H1 (cell line): ENCODE data around the gene AP1S1. TPM values are rescaled to one million over a fixed set of nuclear protein-coding genes. Genes with fewer than 3 reads are reported as not detected.
A peak's percentile ranks its signal among the peaks of the same experiment; 100 is the strongest.

Experiments used
- CTCF ChIA-PET: fragments of 300-600 bp; sonication (Branson Sonifier 250); formaldehyde crosslinking; loops from one replicate; lab custom pipeline; 2021; ENCODE audit not compliant: partially characterized antibody; lab: Charles Lee
- POLR2A ChIA-PET: fragments of 300-600 bp; sonication (Branson Sonifier 250); formaldehyde crosslinking; loops from one replicate; lab custom pipeline; 2021; ENCODE audit warnings: inconsistent platforms; ENCODE audit not compliant: partially characterized antibody; lab: Charles Lee
- DNase-seq, 2 experiments: peaks; one replicate each; pipeline versions ENCODE4 v3.0.0 to v3.0.0-alpha.2; 2010 to 2022; ENCODE audit warnings: low spot score in 2 of 2, low read depth in 1 of 2, mixed read lengths in 1 of 2
- FAIRE-seq: peaks from 2 replicates; lab custom pipeline; 2011; peaks lifted over from hg19 to GRCh38; lab: Jason Lieb, UNC
- H2AFZ ChIP-seq: 2 replicates; pipeline ENCODE4 v1.8.1; 2012; ENCODE audit warnings: low read length, inconsistent platforms
- H2AK5ac ChIP-seq: 2 replicates; pipeline ENCODE4 v1.6.1; 2013; ENCODE audit warnings: low read depth, low read length
- H2BK120ac ChIP-seq: replicated peaks from 2 replicates; pipeline ENCODE3; 2013; ENCODE audit warnings: low read depth, low read length, inconsistent platforms
- H2BK12ac ChIP-seq: 2 replicates; pipeline ENCODE4 v1.6.1; 2013; ENCODE audit warnings: low read depth, low read length
- H2BK15ac ChIP-seq: 2 replicates; pipeline ENCODE4 v1.6.1; 2013; ENCODE audit warnings: low read length
- H2BK20ac ChIP-seq: 2 replicates; pipeline ENCODE4 v1.6.1; 2013; ENCODE audit warnings: low read length
- H2BK5ac ChIP-seq: 2 replicates; pipeline ENCODE4 v1.6.1; 2013; ENCODE audit warnings: low read depth, low read length
- H3K14ac ChIP-seq: 2 replicates; pipeline ENCODE4 v1.6.1; 2013; ENCODE audit warnings: inconsistent platforms; ENCODE audit not compliant: insufficient read length
- H3K18ac ChIP-seq: 2 replicates; pipeline ENCODE4 v1.6.1; 2013; ENCODE audit warnings: low read length; ENCODE audit errors: extremely low read depth
- H3K23ac ChIP-seq: 2 replicates; pipeline ENCODE4 v1.6.1; 2013; ENCODE audit warnings: inconsistent platforms; ENCODE audit not compliant: insufficient read length
- H3K23me2 ChIP-seq: 2 replicates; pipeline ENCODE4 v1.6.1; 2013; ENCODE audit warnings: low read depth, low read length
- H3K27ac ChIP-seq: 2 replicates; pipeline ENCODE4 v1.6.1; 2011; ENCODE audit warnings: low read depth, low read length, inconsistent platforms
- H3K27me3 ChIP-seq, 4 experiments: replicated peaks in 1 of 4; 1 replicate in 1 of 4; 2 replicates in 3 of 4; pipeline versions ENCODE4 v1.6.1 to v1.8.1; 2011 to 2013; ENCODE audit warnings: low read length in 3 of 4, mild to moderate bottlenecking in 3 of 4, inconsistent platforms in 2 of 4, mixed read lengths in 2 of 4, moderate library complexity in 1 of 4; ENCODE audit not compliant: control insufficient read depth in 3 of 4, insufficient read depth in 3 of 4; ENCODE audit errors: extremely low read depth in 1 of 4
- H3K36me3 ChIP-seq, 4 experiments: 2 replicates each; pipeline versions ENCODE4 v1.6.1 to v1.8.1; 2011 to 2013; ENCODE audit warnings: mild to moderate bottlenecking in 4 of 4, low read length in 3 of 4, moderate library complexity in 2 of 4, control low read depth in 1 of 4, inconsistent platforms in 1 of 4; ENCODE audit not compliant: insufficient read depth in 4 of 4, control insufficient read depth in 2 of 4
- H3K4ac ChIP-seq: replicated peaks from 2 replicates; pipeline ENCODE3; 2013; ENCODE audit warnings: low read length, low read depth, mixed read lengths, inconsistent platforms; ENCODE audit not compliant: insufficient read length
- H3K4me1 ChIP-seq, 4 experiments: replicated peaks in 1 of 4; 1 replicate in 1 of 4; 2 replicates in 3 of 4; pipeline versions ENCODE4 v1.6.1 to v1.8.1; 2011 to 2013; ENCODE audit warnings: low read length in 3 of 4, inconsistent platforms in 2 of 4, mixed read lengths in 1 of 4; ENCODE audit not compliant: insufficient read depth in 4 of 4, control insufficient read depth in 3 of 4
- H3K4me2 ChIP-seq, 2 experiments: 2 replicates each; pipeline versions ENCODE4 v1.6.1 to v1.8.1; 2011 to 2013; ENCODE audit warnings: low read depth in 2 of 2, low read length in 2 of 2, control low read depth in 1 of 2, inconsistent platforms in 1 of 2, mild to moderate bottlenecking in 1 of 2; ENCODE audit not compliant: insufficient read depth in 1 of 2
- H3K4me3 ChIP-seq, 4 experiments: fragments of 200-600, 300-600 bp in 1 of 4; sonication (generic), shearing (Covaris generic), sonication (Bioruptor Twin) in 1 of 4; 2 replicates each; pipeline versions ENCODE4 v1.5.1 to v1.8.1; 2011 to 2016; ENCODE audit warnings: low read length in 4 of 4, low read depth in 3 of 4, control low read depth in 2 of 4, inconsistent platforms in 2 of 4, mild to moderate bottlenecking in 2 of 4, mixed read lengths in 1 of 4, moderate library complexity in 1 of 4; ENCODE audit not compliant: insufficient read depth in 2 of 4; ENCODE audit errors: extremely low read depth in 1 of 4
- H3K56ac ChIP-seq: replicated peaks from 2 replicates; pipeline ENCODE3; 2013; ENCODE audit warnings: low read depth, mild to moderate bottlenecking, mixed read lengths, low read length, inconsistent platforms; ENCODE audit not compliant: insufficient read length
- H3K79me1 ChIP-seq: 2 replicates; pipeline ENCODE4 v1.6.1; 2013; ENCODE audit warnings: low read depth, low read length, control low read depth
- H3K79me2 ChIP-seq, 2 experiments: 2 replicates each; pipeline versions ENCODE4 v1.6.1 to v1.8.1; 2012 to 2013; ENCODE audit warnings: low read length in 2 of 2, mild to moderate bottlenecking in 2 of 2, inconsistent platforms in 1 of 2; ENCODE audit not compliant: insufficient read depth in 2 of 2, control insufficient read depth in 1 of 2
- H3K9ac ChIP-seq, 4 experiments: replicated peaks in 1 of 4; 1 replicate in 1 of 4; 2 replicates in 3 of 4; pipeline versions ENCODE4 v1.6.1 to v1.8.1; 2011 to 2013; ENCODE audit warnings: low read depth in 3 of 4, low read length in 3 of 4, control low read depth in 2 of 4, mild to moderate bottlenecking in 2 of 4, moderate library complexity in 2 of 4, inconsistent platforms in 1 of 4; ENCODE audit errors: extremely low read depth in 1 of 4
- H3K9me3 ChIP-seq, 2 experiments: 2 replicates each; pipeline versions ENCODE4 v1.6.1 to v1.8.1; 2012 to 2013; ENCODE audit warnings: mild to moderate bottlenecking in 2 of 2, moderate library complexity in 2 of 2, control low read depth in 1 of 2, inconsistent platforms in 1 of 2, low read depth in 1 of 2, low read length in 1 of 2, mixed read lengths in 1 of 2; ENCODE audit not compliant: insufficient read depth in 2 of 2
- H4K20me1 ChIP-seq, 2 experiments: replicated peaks in 1 of 2; 2 replicates each; pipeline versions ENCODE3 to v1.8.1; 2011 to 2013; ENCODE audit warnings: inconsistent platforms in 2 of 2, low read length in 2 of 2, mild to moderate bottlenecking in 1 of 2; ENCODE audit not compliant: insufficient read depth in 2 of 2, control insufficient read depth in 1 of 2
- H4K5ac ChIP-seq: 2 replicates; pipeline ENCODE4 v1.6.1; 2013; ENCODE audit warnings: low read length, low read depth, mixed read lengths, inconsistent platforms; ENCODE audit not compliant: insufficient read length
- H4K8ac ChIP-seq: 2 replicates; pipeline ENCODE4 v1.8.0; 2013; ENCODE audit warnings: mild to moderate bottlenecking, moderate library complexity, low read length, inconsistent platforms; ENCODE audit not compliant: insufficient read depth; ENCODE audit errors: extremely low read depth
- H4K91ac ChIP-seq: replicated peaks from 2 replicates; pipeline ENCODE3; 2013; ENCODE audit warnings: low read length, mixed read lengths, inconsistent platforms; ENCODE audit not compliant: insufficient read length
- EZH2 ChIP-seq: fragments of 200-600 bp; sonication (generic); IDR thresholded peaks from 2 replicates; pipeline ENCODE4 v1.7.1; 2012; ENCODE audit warnings: low read depth, mild to moderate bottlenecking, moderate library complexity, low read length, inconsistent platforms; ENCODE audit not compliant: severe bottlenecking
- KDM1A ChIP-seq: fragments of 200-600, 300-600 bp; sonication (generic); IDR thresholded peaks from 2 replicates; pipeline ENCODE4 v1.7.1; 2016; ENCODE audit warnings: mild to moderate bottlenecking, low read length, borderline replicate concordance
- POLR2A ChIP-seq, 2 experiments: IDR thresholded peaks; 1 replicate in 1 of 2; 2 replicates in 1 of 2; pipeline ENCODE4 v1.6.1; 2011; ENCODE audit warnings: low read depth in 2 of 2, low read length in 2 of 2, mild to moderate bottlenecking in 2 of 2; ENCODE audit errors: control extremely low read depth in 1 of 2
- SUZ12 ChIP-seq: fragments of 200-600 bp; sonication (generic); IDR thresholded peaks from 2 replicates; pipeline ENCODE4 v1.6.1; 2012; ENCODE audit warnings: mild to moderate bottlenecking, inconsistent platforms, low read length, moderate library complexity, mixed read lengths
- WGBS, 2 experiments: shearing (Covaris generic) in 1 of 2; methylation state at CpG; one replicate each; pipeline versions ENCODE4 v1.1.6 to v1.1.7; 2013 to 2015; ENCODE audit warnings: low lambda C conversion rate in 2 of 2, mixed read lengths in 2 of 2, inconsistent platforms in 1 of 2, low coverage in 1 of 2, missing lambda C conversion rate in 1 of 2; ENCODE audit not compliant: insufficient replicate concordance in 2 of 2, insufficient coverage in 1 of 2, insufficient read length in 1 of 2; ENCODE audit errors: extremely low coverage in 1 of 2, missing lambda C conversion rate in 1 of 2; 5-methylcytosine and 5-hydroxymethylcytosine counted together
- polyA plus RNA-seq, 7 experiments: library from polyadenylated mRNA; depleted of rRNA in 3 of 7; stranded (reverse) in 5 of 7; unstranded in 2 of 7; fragments of >200 nt in 5 of 7; fragments of 200-250 nt in 2 of 7; gene quantifications; 1 replicate in 5 of 7; 2 replicates in 1 of 7; 4 replicates in 1 of 7; pipeline versions ENCODE4 v1.2.1 to v1.2.3, GENCODE V29; 2011 to 2013; ENCODE audit warnings: missing spikeins in 2 of 7, mixed read lengths in 2 of 7
- total RNA-seq: library from RNA; stranded (reverse); fragmentation: NEBNext Ultra II Directional; extraction: Animal tissue kit (Norgen Biotek cat#: 25700); gene quantifications from 2 replicates; pipeline ENCODE4 v1.2.1, GENCODE V29; 2021

Gene AP1S1
- total and polyA plus RNA-seq, 2 of the 8 experiments (the other 6 are each of a cell fraction or from before 2014, with no cell fraction given), result 56.1 to 59.3 TPM

- H3K79me2 ChIP-seq, result no peaks in the 10 kb centered on the region
- WGBS, 2 experiments, result 8% methylated on average over 17 of the region's 17 CpGs; no CpG with 5 or more reads in 1 of the 2 experiments
- TF ChIP-seq EZH2 (peak; percentile 79), SUZ12 (peak; percentile 38), POLR2A (IDR thresholded peaks at IDR 0.05; ENCODE audit: control extremely low read depth in 1 of 2, low read depth in 2 of 2, low read length in 2 of 2) (no peak), KDM1A (no peak)
- no peak overlapping the region for H3K27ac ChIP-seq
- H4K5ac ChIP-seq, result no peak overlapping the region
- peaks cover 33% of the 10 kb centered on the region for H3K23me2 ChIP-seq
- H3K9ac ChIP-seq, result no peak overlapping the region
- no peak overlapping the region for H2BK5ac ChIP-seq
- H3K79me1 ChIP-seq, result no peaks in the 10 kb centered on the region
- H3K14ac ChIP-seq, result no peak overlapping the region
- POLR2A ChIA-PET, result interaction anchor here (0.6 to 2.2 kb wide), 10 partner anchors 8 to 315 kb away, joined by 3 to 10 read pairs (median 4); no protein-coding TSS in a partner anchor
- no peak overlapping the region for H2AFZ ChIP-seq
- no peak overlapping the region for H4K8ac ChIP-seq
- H2AK5ac ChIP-seq, result no peak overlapping the region
- peak overlapping the region; percentile 98; the same call in 1 of the 2 replicates for H2BK15ac ChIP-seq
- H3K4me3 ChIP-seq, result peak overlapping the region in 3 of 4 experiments; percentile 30 to 68 (median 44); a peak in 4 of 8 replicates
- no peak overlapping the region; the same call in 1 of the 2 replicates for H3K18ac ChIP-seq
- DNase-seq (no peak), FAIRE-seq (no peak)
- H3K36me3 ChIP-seq, result no peaks in the 10 kb centered on the region
- H3K9me3 ChIP-seq, result no peaks in the 10 kb centered on the region
- no peak overlapping the region for H3K4ac ChIP-seq
- H2BK120ac ChIP-seq, result no peak overlapping the region
- H3K4me1 ChIP-seq, result peaks cover 11 to 71% (median 47%) of the 10 kb centered on the region in 4 experiments
- peaks cover 0 to 9% of the 10 kb centered on the region in 2 experiments for H4K20me1 ChIP-seq
- H3K56ac ChIP-seq, result no peak overlapping the region
- H4K91ac ChIP-seq, result no peak overlapping the region
- H3K4me2 ChIP-seq, result peak overlapping the region; percentile 44 to 95
- peaks cover 54 to 96% (median 84%) of the 10 kb centered on the region in 4 experiments for H3K27me3 ChIP-seq
- H2BK12ac ChIP-seq, result peak overlapping the region; percentile 87; the same call in 1 of the 2 replicates
- H2BK20ac ChIP-seq, result peak overlapping the region; percentile 98; the same call in 1 of the 2 replicates
- H3K23ac ChIP-seq, result no peak overlapping the region
- CTCF ChIA-PET, result interaction anchor here (0.6 to 3.0 kb wide), 26 partner anchors 8 to 276 kb away, joined by 3 to 38 read pairs (median 4); partner anchors contain the start of genes MOGAT3 and NAT16
These were observed 16.6 kb downstream of the AP1S1 start for GRCh38 chr7:101170617-101171441.
